ENCODE measurements around the gene RTL10.
A peak's percentile ranks its signal among the peaks of the same experiment; 100 is the strongest.

Gene RTL10

GRCh38 chr22:19875531-19876313, 21.0 kb upstream of the RTL10 start:
- DNase-seq (ENCODE audit: low read depth in 2 of 2), result no peak

DNA sequence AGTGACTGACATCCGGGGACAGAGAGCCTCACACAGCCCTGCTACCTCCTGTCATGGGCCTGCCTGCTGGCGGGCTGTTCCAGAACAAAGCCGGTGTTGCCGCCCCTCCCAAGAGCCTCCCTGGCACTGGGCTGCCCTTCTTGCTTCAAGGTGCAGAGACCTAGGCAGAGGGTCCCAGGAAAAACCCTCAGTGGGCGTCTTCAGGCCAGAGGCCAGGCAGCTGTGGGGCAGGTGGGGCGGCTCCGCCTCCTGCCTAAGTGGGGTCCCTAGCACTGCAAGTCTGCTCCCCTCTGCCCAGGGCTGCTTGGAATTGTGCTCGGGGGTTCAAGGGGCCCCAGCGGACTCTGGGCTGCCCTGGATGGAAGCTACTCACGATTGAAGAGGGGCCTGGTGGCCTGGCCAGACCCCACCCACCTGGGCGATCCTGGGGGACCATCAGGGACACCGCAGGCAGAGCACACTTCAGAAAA, 20.4 kb upstream of the RTL10 start:
- no peak for DNase-seq (ENCODE audit: low read depth in 2 of 2)

DNA sequence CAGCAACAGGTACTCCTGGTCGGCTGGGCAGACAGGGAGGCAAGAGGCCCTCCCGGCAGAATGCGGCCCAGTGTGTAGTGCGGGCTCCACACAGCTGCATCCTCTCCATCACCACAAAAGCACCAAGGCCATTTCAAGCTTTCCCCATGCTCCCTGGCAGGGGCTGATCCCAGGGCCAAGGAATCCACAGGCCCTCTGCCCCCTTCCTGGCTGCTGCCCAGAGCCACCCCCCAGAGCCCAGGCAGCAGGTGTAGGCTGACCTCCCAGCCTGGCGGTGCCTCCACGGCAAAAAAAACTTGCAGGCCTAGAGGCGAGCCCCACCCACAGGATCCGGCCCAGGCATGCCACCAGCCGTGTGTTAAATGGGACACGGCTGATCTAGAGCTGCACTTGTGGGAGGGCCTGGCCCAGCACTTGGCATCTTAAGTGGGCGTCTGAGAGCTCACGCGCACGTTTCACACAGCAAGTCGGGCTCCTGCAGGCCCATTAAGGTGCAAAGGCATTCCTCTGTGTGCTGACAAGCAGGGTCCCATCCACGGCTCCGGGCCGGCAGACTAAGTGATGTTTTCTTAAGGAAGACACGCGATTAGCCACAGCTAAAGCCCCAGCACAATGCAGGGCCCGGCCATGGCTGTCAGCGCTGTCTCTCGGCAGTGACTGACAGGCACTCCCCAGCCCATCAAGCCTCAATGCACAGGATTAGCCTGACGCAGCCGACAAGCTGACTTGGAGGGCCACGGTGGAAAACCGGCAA, 19.8 kb upstream of the RTL10 start:
- DNase-seq (ENCODE audit: low read depth in 2 of 2), result no peak

DNA sequence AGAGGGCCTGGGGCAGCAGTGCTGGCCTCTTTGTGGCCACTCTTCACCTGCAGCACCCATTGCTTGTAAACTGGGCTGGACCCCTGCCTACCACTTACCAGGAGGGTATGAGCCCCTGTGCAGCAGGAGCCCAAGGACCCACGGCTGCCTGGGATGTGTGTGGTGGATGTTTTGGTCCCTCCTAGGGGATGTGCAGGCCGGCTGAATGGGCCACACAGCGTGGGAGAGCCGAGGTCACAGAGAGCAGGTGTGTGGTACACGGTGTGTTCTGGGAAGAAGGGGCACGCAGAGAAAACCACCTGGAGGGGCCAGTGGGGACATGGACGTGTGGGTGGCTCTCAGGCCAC, 19.3 kb upstream of the RTL10 start:
- DNase-seq (ENCODE audit: low read depth in 2 of 2), result no peak

GRCh38 chr22:19873138-19873959, 18.7 kb upstream of the RTL10 start:
- no peak for DNase-seq (ENCODE audit: low read depth in 2 of 2)

DNA sequence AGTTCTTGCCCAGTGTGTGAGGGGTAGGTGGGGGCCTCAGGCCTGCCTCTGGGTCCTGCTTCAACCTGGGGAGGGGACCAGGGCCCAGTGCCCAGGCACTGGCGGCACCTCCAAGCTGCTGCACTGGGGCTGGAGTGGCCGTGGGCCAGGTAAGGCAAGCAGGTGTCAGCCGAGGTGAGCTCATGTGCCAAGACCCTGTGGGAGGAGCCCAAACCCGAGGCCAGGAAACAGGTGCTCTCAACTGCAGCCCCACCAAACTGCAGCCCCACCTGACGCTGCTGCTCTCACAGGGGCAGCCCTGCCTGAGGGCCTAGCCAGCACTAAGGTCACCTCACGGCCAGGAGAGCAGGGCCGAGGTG, 18.1 kb upstream of the RTL10 start:
- no peak for DNase-seq (ENCODE audit: low read depth in 2 of 2)

GRCh38 chr22:19871845-19872778, 17.4 kb upstream of the RTL10 start:
- no peak for DNase-seq (ENCODE audit: low read depth in 2 of 2)

- DNase-seq (ENCODE audit: low read depth in 2 of 2), result no peak
Measured at GRCh38 chr22:19871023-19871844, 16.6 kb upstream of the RTL10 start.

GRCh38 chr22:19870153-19871022, 15.7 kb upstream of the RTL10 start:
- DNase-seq (ENCODE audit: low read depth in 2 of 2), result no peak

DNA sequence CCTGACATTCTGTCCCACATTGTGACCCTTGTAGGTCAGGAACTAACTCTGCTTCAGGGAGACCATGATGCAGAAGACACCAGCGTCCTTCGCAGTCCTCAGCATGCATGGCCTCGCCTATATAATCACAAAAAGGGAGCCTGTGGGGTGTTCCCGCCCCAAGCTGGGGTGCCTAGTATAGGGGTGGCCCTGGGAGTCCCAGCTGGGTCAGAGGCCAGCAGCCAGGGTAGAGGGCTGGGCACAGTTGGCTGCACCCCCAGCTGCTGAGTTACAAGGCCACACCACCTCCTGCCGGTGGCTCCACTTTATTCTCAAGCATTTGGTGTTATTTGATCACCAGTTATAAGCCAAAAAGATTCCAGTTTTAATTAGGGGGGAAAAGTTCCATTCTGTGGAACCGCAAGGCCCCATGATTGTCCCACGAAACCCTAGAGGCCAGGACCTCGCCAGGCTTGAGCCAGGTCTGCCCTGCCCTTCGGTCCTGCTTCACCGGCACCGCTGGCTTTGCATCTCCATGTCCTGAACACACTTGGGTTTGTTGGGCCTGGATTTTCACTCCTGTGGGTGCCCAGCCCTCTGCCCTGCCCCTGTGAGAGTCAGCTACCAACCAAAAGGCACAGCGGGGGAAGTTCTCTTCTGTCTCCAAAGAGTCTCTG, 15.0 kb upstream of the RTL10 start:
- DNase-seq (ENCODE audit: low read depth in 2 of 2), result no peak

DNA sequence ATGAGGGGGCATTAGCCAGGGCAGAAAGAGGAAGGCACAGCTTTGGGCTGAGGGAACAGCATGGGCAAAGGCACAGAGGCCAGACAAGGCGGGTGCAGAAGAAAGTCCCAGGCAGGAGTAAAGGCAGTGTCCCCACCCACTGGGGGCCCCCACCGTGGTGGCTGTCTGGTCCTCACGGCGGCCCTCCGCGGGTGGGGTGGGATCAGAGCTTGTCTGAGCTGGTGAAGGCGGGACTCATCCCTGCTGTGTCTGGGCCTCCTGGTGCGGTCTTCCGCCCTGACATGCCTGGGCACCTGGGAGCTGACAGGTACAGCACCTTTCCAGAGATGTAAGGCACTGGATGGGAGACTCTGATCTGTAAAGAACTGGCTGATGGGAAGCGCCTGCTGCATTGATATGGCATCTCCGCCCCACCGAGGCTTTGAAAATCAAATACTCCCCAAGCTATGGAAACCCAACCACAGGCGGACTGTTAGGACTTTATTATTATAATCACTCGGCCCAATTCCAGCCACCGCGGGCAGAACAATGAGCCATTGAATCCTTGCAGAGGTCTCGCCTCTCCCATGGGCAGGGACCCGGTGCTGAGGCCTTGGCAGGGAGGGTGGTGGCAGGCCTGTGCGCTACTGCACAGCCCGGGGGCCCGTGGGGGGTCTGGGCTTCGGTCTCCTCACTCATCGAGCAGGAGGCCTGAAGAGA, 14.2 kb upstream of the RTL10 start:
- no peak for DNase-seq (ENCODE audit: low read depth in 2 of 2)

DNA sequence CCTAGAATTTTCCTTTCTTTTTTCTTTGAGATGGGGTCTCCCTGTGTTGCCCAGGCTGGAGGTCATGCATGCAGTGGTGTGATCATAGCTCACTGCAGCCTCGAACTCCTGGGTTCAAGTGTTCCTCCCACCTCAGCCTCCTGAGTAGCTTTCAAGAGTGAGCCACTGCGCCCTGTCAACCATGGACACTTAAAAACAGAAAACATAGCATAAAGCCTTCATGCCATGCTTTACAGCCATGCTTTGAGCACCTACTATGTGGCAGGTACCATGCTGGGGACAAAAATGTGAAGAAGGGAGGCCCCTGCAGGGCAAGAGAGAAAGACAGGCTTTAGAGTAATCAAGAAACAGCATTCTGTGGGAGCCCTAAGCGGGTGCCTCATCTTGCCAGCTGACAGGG, 13.7 kb upstream of the RTL10 start:
- no peak for DNase-seq (ENCODE audit: low read depth in 2 of 2)

- DNase-seq (ENCODE audit: low read depth in 2 of 2), result no peak
Measured at GRCh38 chr22:19867617-19868016, 12.9 kb upstream of the RTL10 start.

DNA sequence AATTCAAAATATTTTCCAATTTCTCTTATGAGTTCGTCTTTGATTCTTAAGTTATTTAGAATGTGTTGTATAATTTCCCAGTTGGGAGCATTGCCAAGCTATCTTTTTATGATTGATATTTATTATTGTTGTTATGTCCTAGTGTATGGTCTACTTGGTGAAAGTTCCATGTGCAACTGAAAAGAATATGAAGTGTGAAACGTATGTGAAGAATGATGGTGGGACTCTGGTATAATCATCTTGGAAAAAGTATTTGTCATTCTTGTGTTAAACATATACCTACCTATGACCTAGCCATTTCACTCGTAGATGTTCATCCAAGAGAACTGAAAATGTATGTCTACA, 12.0 kb upstream of the RTL10 start:
- no peak for DNase-seq (ENCODE audit: low read depth in 2 of 2)

GRCh38 chr22:19865141-19865829, 10.6 kb upstream of the RTL10 start:
- DNase-seq (ENCODE audit: low read depth in 2 of 2), result no peak

GRCh38 chr22:19864538-19865106, 9.9 kb upstream of the RTL10 start:
- peak in 1 of 2 experiments; percentile 24 for DNase-seq (ENCODE audit: low read depth in 2 of 2)

DNA sequence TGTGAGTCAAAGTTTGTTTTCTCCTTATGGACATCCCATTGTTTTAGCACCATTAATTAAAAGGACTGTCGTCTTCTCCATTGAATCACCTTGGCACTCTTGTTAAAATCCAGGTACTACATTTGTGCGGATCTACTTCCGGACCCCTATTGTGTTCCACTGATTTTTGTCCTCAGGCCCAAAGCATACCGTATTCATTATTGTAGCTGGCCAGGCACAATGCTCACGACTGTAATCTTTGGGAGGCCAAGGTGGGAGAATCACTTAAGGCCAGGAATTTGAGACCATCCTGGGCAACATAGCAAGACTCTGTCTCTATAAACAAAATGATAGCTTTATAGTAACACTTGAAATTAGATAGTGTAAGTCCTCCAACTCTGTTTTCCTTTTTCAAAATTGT, 8.9 kb upstream of the RTL10 start:
- no peak for DNase-seq (ENCODE audit: low read depth in 2 of 2)
